ENCODE results near the gene SOCS7. TPM values are rescaled to one million over a fixed set of nuclear protein-coding genes. Genes with fewer than 3 reads are reported as not detected.
A peak's percentile ranks its signal among the peaks of the same experiment; 100 is the strongest.

The SOCS7 gene
- total RNA-seq, 1 donor from 2014 or later, result 17.8 TPM

GRCh38 chr17:38343608-38344419 is 7.8 kb upstream of the SOCS7 start, which contains the start of gene GPR179:
Gene GPR179, minus strand, starts transcription at chr17:38343956. Its CDS starts 167 bp downstream, at chr17:38343789.
- no peaks in the 10 kb centered on the region for H3K36me3 Mint-ChIP-seq
- no peaks in the 10 kb centered on the region for H3K27me3 ChIP-seq
- H3K9ac ChIP-seq, result peak within 1 kb of the TSS; percentile 39
- H3K4me1 Mint-ChIP-seq, result peaks cover 17% of the 10 kb centered on the region
- H3F3A ChIP-seq (ENCODE audit: low read depth), result peaks cover 12% of the 10 kb centered on the region
- no peaks in the 10 kb centered on the region for H3K9me3 Mint-ChIP-seq
- no peak within 1 kb of the TSS for H3K4me3 ChIP-seq
- no peak for DNase-seq (ENCODE audit: low spot score)
- peaks cover 2% of the 10 kb centered on the region for H3K27me3 Mint-ChIP-seq (ENCODE audit: insufficient read depth, low read depth)
- no peak within 1 kb of the TSS for H3K27ac ChIP-seq
- no peak within 1 kb of the TSS for H3K4me3 Mint-ChIP-seq
- TF ChIP-seq CTCF (IDR thresholded peaks at IDR 0.05), result no peak
- TF ChIP-seq EZH2 (IDR thresholded peaks at IDR 0.05), result no peak
- no peak for TF ChIP-seq EZH2phosphoT487 (IDR thresholded peaks at IDR 0.05)
- peaks cover 7% of the 10 kb centered on the region for H3K4me1 ChIP-seq
- no peak within 1 kb of the TSS for H2AFZ ChIP-seq (replicated peaks)
- H4K20me1 ChIP-seq (ENCODE audit: low read depth), result no peaks in the 10 kb centered on the region
- no peak within 1 kb of the TSS for H3K4me2 ChIP-seq
- H3K36me3 ChIP-seq, result no peaks in the 10 kb centered on the region
- peak within 1 kb of the TSS; percentile 57 for H3K27ac Mint-ChIP-seq
- no peaks in the 10 kb centered on the region for H3K79me2 ChIP-seq (ENCODE audit: low read depth)
- H3K9me3 ChIP-seq (ENCODE audit: low read depth), result no peaks in the 10 kb centered on the region

- Histone ChIP-seq H3K9ac (no peak overlapping the region), H3K27ac (no peak overlapping the region), H4K20me1 (ENCODE audit: low read depth) (no peaks in the 10 kb centered on the region), H3K4me3 (no peak overlapping the region), H3K4me2 (no peak overlapping the region), H3F3A (ENCODE audit: low read depth) (peaks cover 16% of the 10 kb centered on the region), H2AFZ (replicated peaks) (no peak overlapping the region), H3K4me1 (peaks cover 7% of the 10 kb centered on the region), H3K36me3 (no peaks in the 10 kb centered on the region), H3K79me2 (ENCODE audit: low read depth) (no peaks in the 10 kb centered on the region), H3K9me3 (ENCODE audit: low read depth) (no peaks in the 10 kb centered on the region), H3K27me3 (no peaks in the 10 kb centered on the region)
- no peak for TF ChIP-seq CTCF (IDR thresholded peaks at IDR 0.05)
- TF ChIP-seq EZH2 (IDR thresholded peaks at IDR 0.05), result no peak
- TF ChIP-seq EZH2phosphoT487 (IDR thresholded peaks at IDR 0.05), result no peak
- Mint-ChIP-seq H3K36me3 (no peaks in the 10 kb centered on the region), H3K9me3 (no peaks in the 10 kb centered on the region), H3K4me3 (no peak overlapping the region), H3K4me1 (peaks cover 20% of the 10 kb centered on the region), H3K27me3 (ENCODE audit: insufficient read depth, low read depth) (peaks cover 2% of the 10 kb centered on the region), H3K27ac (no peak overlapping the region)
- DNase-seq (ENCODE audit: low spot score), result no peak
These were observed 7.3 kb upstream of the SOCS7 start for GRCh38 chr17:38344420-38344745.

GRCh38 chr17:38345743-38346142 is 5.9 kb upstream of the SOCS7 start:
- H3K27ac Mint-ChIP-seq, result no peak overlapping the region
- H3K4me3 Mint-ChIP-seq, result peak overlapping the region; percentile 63
- no peak for DNase-seq (ENCODE audit: low spot score)
- no peak overlapping the region for H2AFZ ChIP-seq (replicated peaks)
- peaks cover 2% of the 10 kb centered on the region for H3K27me3 Mint-ChIP-seq (ENCODE audit: insufficient read depth, low read depth)
- H3K27ac ChIP-seq, result no peak overlapping the region
- no peaks in the 10 kb centered on the region for H3K9me3 Mint-ChIP-seq
- no peaks in the 10 kb centered on the region for H3K36me3 ChIP-seq
- no peaks in the 10 kb centered on the region for H4K20me1 ChIP-seq (ENCODE audit: low read depth)
- peaks cover 30% of the 10 kb centered on the region for H3F3A ChIP-seq (ENCODE audit: low read depth)
- H3K4me1 Mint-ChIP-seq, result peaks cover 33% of the 10 kb centered on the region
- no peaks in the 10 kb centered on the region for H3K9me3 ChIP-seq (ENCODE audit: low read depth)
- H3K4me1 ChIP-seq, result peaks cover 11% of the 10 kb centered on the region
- no peak for TF ChIP-seq CTCF (IDR thresholded peaks at IDR 0.05)
- no peak for TF ChIP-seq EZH2 (IDR thresholded peaks at IDR 0.05)
- no peak for TF ChIP-seq EZH2phosphoT487 (IDR thresholded peaks at IDR 0.05)
- H3K4me2 ChIP-seq, result no peak overlapping the region
- no peaks in the 10 kb centered on the region for H3K36me3 Mint-ChIP-seq
- H3K4me3 ChIP-seq, result no peak overlapping the region
- H3K27me3 ChIP-seq, result no peaks in the 10 kb centered on the region
- H3K79me2 ChIP-seq (ENCODE audit: low read depth), result no peaks in the 10 kb centered on the region
- no peak overlapping the region for H3K9ac ChIP-seq

All from neural progenitor cell (in vitro differentiated cells).